Stimulated activated CD8-positive, alpha-beta memory T cell treated with anti-CD3 and anti-CD28 coated beads, Interleukin-15, amount 100 ng/mL, for 1 hour (primary cell): ENCODE results near the gene ADORA2A.

Source experiments
- DNase-seq: peaks from one replicate; pipeline ENCODE4 v3.0.0-alpha.2; 2020; ENCODE audit warnings: low read depth

ADORA2A gene

GRCh38 chr22:24433001-24433827, 5.8 kb downstream of the ADORA2A start:
- no peak for DNase-seq

GRCh38 chr22:24433828-24434470, 6.5 kb downstream of the ADORA2A start:
- no peak for DNase-seq

GRCh38 chr22:24434471-24435322, 7.3 kb downstream of the ADORA2A start:
- DNase-seq: peak; percentile 68

GRCh38 chr22:24435323-24435645, 7.9 kb downstream of the ADORA2A start:
- no peak for DNase-seq

- DNase-seq: no peak
These were observed 8.5 kb downstream of the ADORA2A start for GRCh38 chr22:24435861-24436371.

- no peak for DNase-seq
These were observed 9.2 kb downstream of the ADORA2A start for GRCh38 chr22:24436553-24436952.

GRCh38 chr22:24437091-24437490, 9.7 kb downstream of the ADORA2A start:
- DNase-seq: no peak

GRCh38 chr22:24437741-24438328, 10.4 kb downstream of the ADORA2A start:
- DNase-seq: no peak

- DNase-seq: no peak
These were observed 12.9 kb downstream of the ADORA2A start for GRCh38 chr22:24440270-24440717.

- no peak for DNase-seq
These were observed 13.5 kb downstream of the ADORA2A start for GRCh38 chr22:24440718-24441405.

GRCh38 chr22:24441406-24442351, 14.3 kb downstream of the ADORA2A start:
- no peak for DNase-seq

GRCh38 chr22:24442352-24442744, 14.9 kb downstream of the ADORA2A start:
- no peak for DNase-seq

- DNase-seq: no peak
These were observed 16.3 kb downstream of the ADORA2A start for GRCh38 chr22:24443668-24444067.

GRCh38 chr22:24444251-24444650, 16.9 kb downstream of the ADORA2A start:
- no peak for DNase-seq

GRCh38 chr22:24444729-24445466, 17.5 kb downstream of the ADORA2A start:
- DNase-seq: no peak

GRCh38 chr22:24445481-24446259, 18.3 kb downstream of the ADORA2A start:
- DNase-seq: no peak

- DNase-seq: no peak
These were observed 18.8 kb downstream of the ADORA2A start for GRCh38 chr22:24446260-24446611.

- DNase-seq: no peak
These were observed 23.2 kb downstream of the ADORA2A start for GRCh38 chr22:24450610-24451009.

- DNase-seq: no peak
These were observed 23.8 kb downstream of the ADORA2A start for GRCh38 chr22:24451162-24451561.
